Smooth muscle cell of the pulmonary artery (primary cell): Measurements from ENCODE around the gene PSPC1. TPM values are rescaled to one million over a fixed set of nuclear protein-coding genes. Genes with fewer than 3 reads are reported as not detected.

Experiments
- total RNA-seq: library from RNA; depleted of rRNA; stranded (reverse); fragments of >200 nt; gene quantifications from 2 replicates; pipeline ENCODE4 v1.2.3, GENCODE V29; 2014

Gene PSPC1
- 37.0 and 41.7 TPM in 2 replicates for total RNA-seq

DNA sequence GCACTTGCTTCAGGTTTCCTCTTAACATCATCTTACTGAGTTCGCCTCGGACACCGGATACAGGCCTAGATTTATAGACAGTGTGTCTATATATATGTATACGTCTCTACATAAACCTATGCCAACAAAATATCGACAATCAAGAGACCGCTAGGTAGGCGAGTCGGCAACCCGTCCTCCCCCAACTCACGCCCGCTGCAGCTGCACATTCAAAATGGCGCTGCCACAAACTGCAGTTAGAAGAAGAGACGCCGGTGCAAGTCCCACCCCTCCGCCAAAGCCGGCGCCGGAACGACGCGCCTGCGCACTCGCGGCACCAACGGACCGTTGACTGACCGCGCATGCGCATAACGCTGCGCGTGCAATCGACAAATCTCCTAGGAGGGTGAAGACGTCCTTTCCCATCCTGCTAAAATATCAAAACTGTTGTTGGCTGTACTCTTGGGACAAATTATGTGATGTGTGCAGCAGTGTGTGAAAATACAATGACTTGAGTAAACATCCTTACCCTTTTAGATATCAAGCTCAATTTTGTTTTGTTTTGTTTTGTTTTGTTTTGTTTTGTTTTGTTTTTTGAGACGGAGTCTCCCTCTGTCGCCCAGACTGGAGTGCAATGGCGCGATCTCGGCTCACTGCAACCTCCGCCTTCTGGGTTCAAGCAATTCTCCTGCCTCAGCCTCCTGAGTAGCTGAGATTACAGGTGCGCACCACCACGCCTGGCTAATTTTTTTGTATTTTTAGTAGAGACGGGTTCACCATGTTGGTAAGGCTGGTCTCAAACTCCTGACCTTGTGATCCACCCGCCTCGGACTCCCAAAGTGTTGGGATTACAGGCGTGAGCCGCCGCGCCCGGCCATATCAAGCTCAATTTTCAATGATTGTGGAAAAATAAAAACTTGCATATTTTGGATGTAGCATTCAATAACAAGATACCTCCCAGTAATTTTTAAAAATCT, at the start of gene PSPC1:
Gene PSPC1 (minus strand): TSS at position 219 of the 956 bp plus-strand sequence. CDS start 188 bp downstream, at position 31.

Other genes starting within 250 kb of the PSPC1 start
- gene TPTE2, start 221.4 kb downstream of the PSPC1 start, total RNA-seq: not detected in 2 replicates
- gene MPHOSPH8, start 149.3 kb downstream of the PSPC1 start, total RNA-seq: 19.6 and 23.2 TPM in 2 replicates
- gene ZMYM5, start 80.7 kb upstream of the PSPC1 start, total RNA-seq: 9.6 and 10.4 TPM in 2 replicates
- 51.3 and 51.8 TPM in 2 replicates for gene ZMYM2, start 175.8 kb upstream of the PSPC1 start, total RNA-seq